DMS53 treated with DMSO at 0.1 percent for 48 hours (cell line): Measurements from ENCODE around the gene EOMES.

Experiments
- DNase-seq: peaks from one replicate; lab custom pipeline; 2025; ENCODE audit not compliant: unreplicated experiment; lab: John Stamatoyannopoulos, UW

EOMES gene

GRCh38 chr3:27681249-27681748 lies 40.8 kb downstream of the EOMES start:
- DNase-seq, result no peak

- no peak for DNase-seq
These were observed 41.4 kb downstream of the EOMES start for GRCh38 chr3:27680517-27681246.

- DNase-seq, result no peak
These were observed 42.4 kb downstream of the EOMES start for GRCh38 chr3:27679691-27680090.

GRCh38 chr3:27678234-27678633 lies 43.9 kb downstream of the EOMES start:
- no peak for DNase-seq

- DNase-seq, result no peak
These were observed 44.6 kb downstream of the EOMES start for GRCh38 chr3:27677565-27677964.

- no peak for DNase-seq
These were observed 46.8 kb downstream of the EOMES start for GRCh38 chr3:27675287-27675686.

GRCh38 chr3:27673701-27674100 lies 48.4 kb downstream of the EOMES start:
- DNase-seq, result no peak

- no peak for DNase-seq
These were observed 51.0 kb downstream of the EOMES start for GRCh38 chr3:27671101-27671500.

GRCh38 chr3:27670619-27671018 lies 51.5 kb downstream of the EOMES start:
- DNase-seq, result no peak

- no peak for DNase-seq
These were observed 52.5 kb downstream of the EOMES start for GRCh38 chr3:27669591-27669990.

GRCh38 chr3:27667751-27668150 lies 54.4 kb downstream of the EOMES start:
- no peak for DNase-seq

GRCh38 chr3:27666708-27667107 lies 55.4 kb downstream of the EOMES start:
- DNase-seq, result no peak

- no peak for DNase-seq
These were observed 55.9 kb downstream of the EOMES start for GRCh38 chr3:27666272-27666671.
